CD4-positive, alpha-beta memory T cell (primary cell): ENCODE results near the gene MED26. TPM values are rescaled to one million over a fixed set of nuclear protein-coding genes. Genes with fewer than 3 reads are reported as not detected.
A peak's percentile ranks its signal among the peaks of the same experiment; 100 is the strongest.
"Not testable (repeated sequence)": the region's sequence is repeated elsewhere in the genome, so short reads cannot be mapped to it uniquely, and the experiment has no call there.

ENCODE experiments used
- CTCF ChIA-PET: fragments of 350-600 bp; sonication (Branson Sonifier 250); formaldehyde crosslinking; loops from one replicate; lab custom pipeline; 2021; ENCODE audit warnings: inconsistent platforms; ENCODE audit not compliant: partially characterized antibody; lab: Charles Lee
- POLR2A ChIA-PET: fragments of 350-600 bp; sonication (Branson Sonifier 250); formaldehyde crosslinking; loops from one replicate; lab custom pipeline; 2021; ENCODE audit not compliant: partially characterized antibody; lab: Charles Lee
- DNase-seq, 5 donors: peaks; one replicate each; pipeline versions ENCODE4 v3.0.0 to v3.0.0-alpha.2; 2020 to 2022; ENCODE audit warnings: mixed read lengths in 1 of 5
- H3K27ac ChIP-seq: one replicate; pipeline ENCODE4 v1.7.0; 2013; ENCODE audit warnings: low read depth, low read length
- H3K27me3 ChIP-seq: 2 replicates; pipeline ENCODE4 v1.7.0; 2013; ENCODE audit warnings: mild to moderate bottlenecking, low read length, moderate library complexity; ENCODE audit not compliant: insufficient read depth
- H3K36me3 ChIP-seq: 2 replicates; pipeline ENCODE4 v1.7.0; 2013; ENCODE audit warnings: mild to moderate bottlenecking, low read length, moderate library complexity; ENCODE audit not compliant: insufficient read depth
- H3K4me1 ChIP-seq: 2 replicates; pipeline ENCODE4 v1.7.0; 2013; ENCODE audit warnings: mild to moderate bottlenecking, low read length, moderate library complexity; ENCODE audit not compliant: insufficient read depth
- H3K4me3 ChIP-seq, 2 donors: one replicate each; pipeline ENCODE4 v1.7.0; 2013; ENCODE audit warnings: low read length in 2 of 2, mild to moderate bottlenecking in 1 of 2
- H3K9me3 ChIP-seq, 2 donors: one replicate each; pipeline ENCODE4 v1.7.0; 2013; ENCODE audit warnings: low read length in 2 of 2, control low read depth in 1 of 2; ENCODE audit not compliant: control insufficient read depth in 1 of 2
- H3K27ac Mint-ChIP-seq, 7 donors: one replicate each; pipeline ENCODE4 v1.8.0; 2020 to 2021; ENCODE audit warnings: mixed read lengths in 7 of 7, mild to moderate bottlenecking in 6 of 7, inconsistent platforms in 3 of 7, moderate library complexity in 3 of 7
- H3K27me3 Mint-ChIP-seq, 2 donors: one replicate each; pipeline ENCODE4 v1.8.0; 2020 to 2021; ENCODE audit warnings: mixed read lengths in 2 of 2
- H3K36me3 Mint-ChIP-seq, 2 donors: one replicate each; pipeline ENCODE4 v1.8.0; 2020 to 2021; ENCODE audit warnings: mixed read lengths in 2 of 2, inconsistent platforms in 1 of 2, mild to moderate bottlenecking in 1 of 2
- H3K4me1 Mint-ChIP-seq, 4 donors: one replicate each; pipeline ENCODE4 v1.8.0; 2020 to 2021; ENCODE audit warnings: mixed read lengths in 4 of 4, mild to moderate bottlenecking in 1 of 4
- H3K4me3 Mint-ChIP-seq, 8 donors: one replicate each; pipeline ENCODE4 v1.8.0; 2020 to 2021; ENCODE audit warnings: mixed read lengths in 8 of 8, mild to moderate bottlenecking in 7 of 8, moderate library complexity in 6 of 8, inconsistent platforms in 3 of 8
- H3K9me3 Mint-ChIP-seq, 8 donors: one replicate each; pipeline ENCODE4 v1.8.0; 2020 to 2021; ENCODE audit warnings: mixed read lengths in 8 of 8, mild to moderate bottlenecking in 5 of 8, inconsistent platforms in 3 of 8, moderate library complexity in 1 of 8
- intact Hi-C: fragments of 100-400 bp; cut with micrococcal nuclease; formaldehyde crosslinking; loops from one replicate; pipeline ENCODE4 v1.15.1; 2023
- polyA plus RNA-seq, 2 donors: library from polyadenylated mRNA; unstranded; fragments of 300-500 nt; fragmentation: Illumina TruSeq; gene quantifications; one replicate each; pipeline ENCODE4 v1.2.3, GENCODE V29; 2021
- total RNA-seq, 2 experiments: library from RNA; stranded (reverse); gene quantifications; one replicate each; pipeline ENCODE4 v1.2.3, GENCODE V29; 2021

Gene MED26
- total and polyA plus RNA-seq, 4 experiments from 2014 or later: 3.3 to 18.6 (median 11.2) TPM

DNA sequence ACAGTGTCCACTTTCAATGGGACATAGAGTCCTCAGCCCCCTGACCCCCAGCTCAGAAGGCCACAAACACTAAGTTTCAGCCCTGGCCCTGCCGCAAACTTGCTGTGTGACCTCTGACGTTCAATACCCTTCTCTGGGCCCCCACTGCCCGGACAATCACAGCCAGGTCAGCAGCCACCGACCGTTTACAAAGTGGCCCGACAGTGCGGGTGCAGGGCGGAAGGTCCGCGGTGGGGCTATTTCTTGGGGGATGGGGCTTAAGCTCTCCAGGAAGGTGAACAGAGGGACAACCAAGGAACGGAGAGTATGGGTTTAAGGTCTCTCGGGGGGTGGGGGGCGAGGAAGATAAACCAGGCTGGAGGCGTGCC lies 31.4 kb upstream of the MED26 start:
- Histone ChIP-seq H3K27me3 (no peaks in the 10 kb centered on the region), H3K27ac (peak overlapping the region; percentile 82), H3K4me1 (peaks cover 37% of the 10 kb centered on the region), H3K36me3 (peaks cover 33% of the 10 kb centered on the region), H3K4me3 (peak overlapping the region; percentile 96), H3K9me3 (no peaks in the 10 kb centered on the region)
- DNase-seq: peak in 1 of 5 donors; percentile 43
- POLR2A ChIA-PET: interaction anchor here (0.6 to 3.9 kb wide), 14 partner anchors 10 to 573 kb away, joined by 3 to 41 read pairs (median 4); partner anchors contain the start of genes CHERP, KLF2 and MED26
- Mint-ChIP-seq H3K9me3 (no peaks in the 10 kb centered on the region), H3K4me3 (peak overlapping the region; percentile 96 to 99 (median 98)), H3K4me1 (peaks cover 21 to 58% (median 44%) of the 10 kb centered on the region in 4 donors), H3K27me3 (no peaks in the 10 kb centered on the region), H3K36me3 (peaks cover 14 to 40% of the 10 kb centered on the region in 2 donors), H3K27ac (peak overlapping the region; percentile 96 to 99 (median 99))
- CTCF ChIA-PET: interaction anchor here (1.5 kb wide), 1 partner anchor 93 kb away, joined by 5 read pairs; no protein-coding TSS in a partner anchor
- intact Hi-C loops: no loop called here

DNA sequence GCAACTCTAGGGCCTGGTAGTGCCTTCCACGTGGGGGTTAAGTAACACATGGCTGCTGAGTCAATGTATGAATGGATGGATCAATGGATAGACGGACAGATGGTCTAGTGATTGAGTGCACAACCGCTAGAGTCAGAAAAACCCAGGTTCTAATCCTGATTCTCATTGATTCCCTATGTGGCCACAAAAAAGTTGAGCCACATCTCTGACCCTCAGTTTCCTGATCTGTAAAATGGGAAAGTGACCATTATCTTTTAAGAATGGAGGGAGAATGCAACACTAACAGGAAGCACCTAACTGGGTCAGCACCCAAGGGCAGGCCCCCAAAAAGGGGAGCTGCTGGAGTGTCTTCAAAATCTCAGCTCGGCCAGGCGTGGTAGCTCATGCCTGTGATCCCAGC lies 29.4 kb upstream of the MED26 start:
- H3K27me3 Mint-ChIP-seq: no peaks in the 10 kb centered on the region
- H3K4me3 ChIP-seq: no peak overlapping the region
- DNase-seq: no peak
- H3K36me3 ChIP-seq: peaks cover 52% of the 10 kb centered on the region
- H3K27me3 ChIP-seq: no peaks in the 10 kb centered on the region
- peaks cover 21 to 60% (median 38%) of the 10 kb centered on the region in 4 donors for H3K4me1 Mint-ChIP-seq
- no peaks in the 10 kb centered on the region for H3K9me3 Mint-ChIP-seq
- intact Hi-C loops: no loop called here
- peak overlapping the region in 4 of 8 donors; percentile 5 to 66 (median 49) for H3K4me3 Mint-ChIP-seq
- ChIA-PET CTCF (interaction anchor here (0.5 to 1.0 kb wide), 2 partner anchors 26 to 161 kb away, joined by 3 read pairs; partner anchors contain the start of genes C19orf44 and CALR3), POLR2A (interaction anchor here (0.7 to 0.8 kb wide), 2 partner anchors 108 to 115 kb away, joined by 4 read pairs; partner anchors contain the start of gene CHERP)
- peak overlapping the region in 2 of 7 donors; percentile 55 to 75 for H3K27ac Mint-ChIP-seq
- H3K36me3 Mint-ChIP-seq: peaks cover 30 to 57% of the 10 kb centered on the region in 2 donors
- peaks cover 33% of the 10 kb centered on the region for H3K4me1 ChIP-seq
- no peak overlapping the region for H3K27ac ChIP-seq
- H3K9me3 ChIP-seq: no peaks in the 10 kb centered on the region

DNA sequence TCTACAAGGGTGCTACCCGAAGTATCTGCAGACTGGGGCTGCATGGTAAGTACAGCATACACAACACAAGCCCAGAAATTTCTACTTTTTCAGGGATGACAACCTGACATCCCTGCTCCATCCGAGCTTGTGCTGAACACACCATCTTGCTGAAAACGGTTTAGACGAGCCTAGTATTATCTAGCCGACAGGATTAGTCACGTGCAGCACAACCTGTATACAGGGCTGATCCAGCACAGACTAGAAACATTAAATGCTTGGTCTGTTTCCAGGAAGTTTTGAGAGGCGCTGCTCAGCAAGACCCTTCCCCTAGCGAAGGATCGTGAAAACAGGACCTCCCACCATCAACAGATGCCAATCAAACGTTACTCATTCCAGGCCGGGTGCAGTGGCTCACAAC lies 27.7 kb upstream of the MED26 start:
- no peak overlapping the region for H3K27ac ChIP-seq
- no peak overlapping the region for H3K4me3 ChIP-seq
- ChIA-PET CTCF (no interaction called here), POLR2A (no interaction called here)
- H3K9me3 ChIP-seq: no peaks in the 10 kb centered on the region
- peaks cover 68% of the 10 kb centered on the region for H3K36me3 ChIP-seq
- intact Hi-C loops: no loop called here
- no peaks in the 10 kb centered on the region for H3K9me3 Mint-ChIP-seq
- peaks cover 44 to 70% of the 10 kb centered on the region in 2 donors for H3K36me3 Mint-ChIP-seq
- H3K27me3 Mint-ChIP-seq: no peaks in the 10 kb centered on the region
- no peaks in the 10 kb centered on the region for H3K27me3 ChIP-seq
- no peak for DNase-seq
- H3K27ac Mint-ChIP-seq: peak overlapping the region in 1 of 7 donors; percentile 46
- H3K4me1 Mint-ChIP-seq: peaks cover 21 to 57% (median 30%) of the 10 kb centered on the region in 4 donors
- H3K4me3 Mint-ChIP-seq: no peak overlapping the region
- H3K4me1 ChIP-seq: peaks cover 27% of the 10 kb centered on the region

DNA sequence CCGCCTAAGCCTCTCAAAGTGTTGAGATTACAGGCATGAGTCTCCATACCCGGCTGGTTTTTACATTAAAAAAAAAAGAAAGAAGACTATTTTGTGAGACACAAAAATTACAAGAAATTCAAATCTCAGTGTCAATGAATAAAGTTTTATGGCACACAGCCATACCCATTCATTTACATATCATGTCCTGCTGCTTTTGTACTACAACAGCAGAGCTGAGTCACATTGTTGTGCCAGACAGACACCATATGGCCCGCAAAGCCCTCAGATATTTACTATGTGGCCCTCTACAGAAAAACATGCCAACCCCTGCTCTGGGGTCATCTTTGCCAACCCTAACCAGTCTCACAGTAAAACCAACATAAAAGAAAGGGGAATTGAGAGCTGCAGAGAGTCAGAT lies 26.6 kb upstream of the MED26 start:
- Histone ChIP-seq H3K4me1 (peaks cover 27% of the 10 kb centered on the region), H3K9me3 (no peaks in the 10 kb centered on the region), H3K4me3 (no peak overlapping the region), H3K36me3 (peaks cover 69% of the 10 kb centered on the region), H3K27ac (no peak overlapping the region), H3K27me3 (no peaks in the 10 kb centered on the region)
- DNase-seq: no peak
- peaks cover 23 to 56% (median 28%) of the 10 kb centered on the region in 4 donors for H3K4me1 Mint-ChIP-seq
- peak overlapping the region in 2 of 7 donors; percentile 27 to 82 for H3K27ac Mint-ChIP-seq
- H3K27me3 Mint-ChIP-seq: no peaks in the 10 kb centered on the region
- intact Hi-C loops: no loop called here
- POLR2A ChIA-PET: no interaction called here
- H3K9me3 Mint-ChIP-seq: no peaks in the 10 kb centered on the region
- H3K4me3 Mint-ChIP-seq: no peak overlapping the region
- CTCF ChIA-PET: no interaction called here
- peaks cover 50 to 73% of the 10 kb centered on the region in 2 donors for H3K36me3 Mint-ChIP-seq

DNA sequence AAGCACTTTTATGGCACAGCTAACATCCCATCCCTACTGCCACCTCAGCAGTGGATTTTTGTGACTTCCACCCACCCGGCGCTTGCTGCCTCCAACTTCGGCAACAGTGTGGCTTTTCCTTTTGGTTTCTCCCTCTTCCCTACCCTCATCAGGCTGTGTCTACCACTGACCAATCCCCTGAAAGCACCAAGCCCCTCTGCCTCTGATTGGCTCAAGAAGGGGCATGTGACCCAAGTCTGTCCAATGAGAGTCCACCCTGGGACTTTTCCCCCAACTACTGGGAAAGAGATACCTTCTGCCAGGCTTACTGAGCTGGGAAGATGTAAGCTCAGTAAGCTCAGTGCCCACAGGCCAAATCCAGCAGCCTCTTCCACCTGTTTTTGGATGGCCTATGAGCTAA lies 26.1 kb upstream of the MED26 start:
- intact Hi-C loops: no loop called here
- DNase-seq: no peak
- POLR2A ChIA-PET: no interaction called here

DNA sequence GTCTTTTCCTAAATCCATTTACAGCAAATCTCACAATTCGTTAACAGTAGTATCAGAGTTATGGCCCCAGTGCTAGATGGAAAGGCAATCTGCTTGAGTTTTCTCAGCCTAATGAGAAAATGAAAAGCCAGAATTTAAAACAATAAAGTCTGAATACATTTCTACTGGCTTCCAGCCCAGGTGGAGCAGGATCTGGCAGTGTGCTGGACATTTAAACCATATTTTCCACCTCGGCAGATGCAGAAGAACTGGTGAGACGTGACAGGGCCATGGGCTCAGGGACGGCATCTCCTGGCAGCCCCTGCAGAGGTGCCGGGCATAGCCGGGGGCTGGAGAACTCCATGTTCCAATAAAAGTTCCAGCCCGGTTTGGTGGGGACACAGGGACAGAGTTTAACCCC lies 24.9 kb upstream of the MED26 start:
- intact Hi-C loops: no loop called here
- POLR2A ChIA-PET: no interaction called here
- no peak overlapping the region for H3K27ac ChIP-seq
- H3K4me3 Mint-ChIP-seq: no peak overlapping the region
- no peaks in the 10 kb centered on the region for H3K9me3 ChIP-seq
- H3K27me3 ChIP-seq: no peaks in the 10 kb centered on the region
- H3K27me3 Mint-ChIP-seq: no peaks in the 10 kb centered on the region
- peaks cover 15 to 46% (median 19%) of the 10 kb centered on the region in 4 donors for H3K4me1 Mint-ChIP-seq
- H3K4me1 ChIP-seq: peaks cover 10% of the 10 kb centered on the region
- H3K4me3 ChIP-seq: no peak overlapping the region
- CTCF ChIA-PET: no interaction called here
- H3K27ac Mint-ChIP-seq: peak overlapping the region in 2 of 7 donors; percentile 9 to 48
- peaks cover 71% of the 10 kb centered on the region for H3K36me3 ChIP-seq
- no peaks in the 10 kb centered on the region for H3K9me3 Mint-ChIP-seq
- peaks cover 48 to 74% of the 10 kb centered on the region in 2 donors for H3K36me3 Mint-ChIP-seq
- DNase-seq: no peak

More for the DNA sequence above, 26.1 kb upstream of the MED26 start:
- H3K4me1 ChIP-seq: peaks cover 23% of the 10 kb centered on the region
- peaks cover 69% of the 10 kb centered on the region for H3K36me3 ChIP-seq
- no peaks in the 10 kb centered on the region for H3K27me3 ChIP-seq
- no peak overlapping the region for H3K4me3 ChIP-seq
- H3K9me3 ChIP-seq: no peaks in the 10 kb centered on the region
- Mint-ChIP-seq H3K27me3 (no peaks in the 10 kb centered on the region), H3K36me3 (peaks cover 53 to 73% of the 10 kb centered on the region in 2 donors), H3K4me3 (no peak overlapping the region), H3K4me1 (peaks cover 23 to 54% (median 26%) of the 10 kb centered on the region in 4 donors), H3K9me3 (no peaks in the 10 kb centered on the region), H3K27ac (no peak overlapping the region)
- no peak overlapping the region for H3K27ac ChIP-seq
- CTCF ChIA-PET: no interaction called here

DNA sequence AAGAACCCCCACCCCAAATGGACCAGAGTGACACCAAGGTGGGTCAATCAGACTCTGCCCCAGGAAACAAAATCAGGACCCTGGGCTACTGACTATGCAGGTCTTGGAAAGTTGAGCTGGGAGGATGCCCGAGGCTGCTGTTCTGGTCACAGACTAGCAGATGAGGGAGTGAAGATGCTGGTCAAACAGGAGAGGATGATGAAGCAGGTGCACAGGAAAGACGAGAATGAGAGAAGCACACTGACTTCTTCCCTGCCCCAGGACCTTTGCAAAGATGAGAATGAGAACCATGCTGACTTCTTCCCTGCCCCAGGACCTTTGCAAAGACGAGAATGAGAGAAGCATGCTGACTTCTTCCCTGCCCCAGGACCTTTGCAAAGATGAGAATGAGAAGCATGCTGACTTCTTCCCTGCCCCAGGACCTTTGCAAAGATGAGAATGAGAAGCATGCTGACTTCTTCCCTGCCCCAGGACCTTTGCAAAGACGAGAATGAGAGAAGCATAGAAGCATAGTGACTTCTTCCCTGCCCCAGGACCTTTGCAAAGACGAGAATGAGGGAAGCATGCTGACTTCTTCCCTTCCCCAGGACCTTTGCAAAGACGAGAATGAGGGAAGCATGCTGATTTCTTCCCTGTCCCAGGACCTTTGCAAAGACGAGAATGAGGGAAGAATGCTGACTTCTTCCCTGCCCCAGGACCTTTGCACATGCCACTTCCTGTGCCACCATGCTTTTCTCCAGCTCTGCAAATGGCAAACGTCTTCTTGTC lies 23.6 kb upstream of the MED26 start:
- peak overlapping the region in 4 of 7 donors; percentile 4 to 70 (median 51) for H3K27ac Mint-ChIP-seq
- H3K36me3 Mint-ChIP-seq: peaks cover 43 to 73% of the 10 kb centered on the region in 2 donors

More for the DNA sequence above, 23.6 kb upstream of the MED26 start:
- POLR2A ChIA-PET, H3K4me1 ChIP-seq, H3K9me3 Mint-ChIP-seq, CTCF ChIA-PET, H3K27ac ChIP-seq, H3K4me3 ChIP-seq, DNase-seq, H3K27me3 Mint-ChIP-seq, H3K27me3 ChIP-seq, intact Hi-C loops, H3K9me3 ChIP-seq: not testable (repeated sequence)
- peaks cover 6 to 36% (median 13%) of the 10 kb centered on the region in 4 donors for H3K4me1 Mint-ChIP-seq
- H3K36me3 ChIP-seq: peaks cover 67% of the 10 kb centered on the region
- H3K4me3 Mint-ChIP-seq: peak overlapping the region in 1 of 8 donors; percentile 27
